H1 (cell line): Measurements from ENCODE around the gene ITPR1. TPM values are rescaled to one million over a fixed set of nuclear protein-coding genes. Genes with fewer than 3 reads are reported as not detected.

Source experiments
- CBX8 ChIP-seq: fragments of 300-800, 300-1000 bp; sonication (generic); IDR thresholded peaks from 2 replicates; pipeline ENCODE4 v1.7.1; 2016; ENCODE audit warnings: low read depth, low read length, borderline replicate concordance
- JUND ChIP-seq: IDR thresholded peaks from 2 replicates; pipeline ENCODE4 v1.6.1; 2011; ENCODE audit warnings: mild to moderate bottlenecking, improper control_type of control experiment, low read length
- PHF8 ChIP-seq: fragments of 200-600 bp; sonication (generic); conservative IDR thresholded peaks from 2 replicates; pipeline ENCODE4 v1.7.1; 2012; ENCODE audit warnings: low read depth, mild to moderate bottlenecking, inconsistent platforms, low read length, moderate library complexity
- POU5F1 ChIP-seq: IDR thresholded peaks from 2 replicates; pipeline ENCODE4 v1.6.1; 2011; ENCODE audit warnings: low read depth, mild to moderate bottlenecking, low read length, moderate library complexity
- RAD21 ChIP-seq, 2 experiments: IDR thresholded peaks in 1 of 2; conservative IDR thresholded peaks in 1 of 2; 2 replicates each; pipeline ENCODE4 v1.6.1; 2011; ENCODE audit warnings: low read depth in 2 of 2, low read length in 2 of 2, improper control_type of control experiment in 1 of 2, inconsistent platforms in 1 of 2, mild to moderate bottlenecking in 1 of 2, moderate library complexity in 1 of 2
- SP1 ChIP-seq: IDR thresholded peaks from 2 replicates; pipeline ENCODE4 v1.6.1; 2011; ENCODE audit warnings: low read depth, low read length
- SUZ12 ChIP-seq: fragments of 200-600 bp; sonication (generic); IDR thresholded peaks from 2 replicates; pipeline ENCODE4 v1.6.1; 2012; ENCODE audit warnings: mild to moderate bottlenecking, inconsistent platforms, low read length, moderate library complexity, mixed read lengths
- ZNF274 ChIP-seq: IDR thresholded peaks from 2 replicates; pipeline ENCODE4 v1.7.0; 2012; ENCODE audit warnings: low read length, borderline replicate concordance; ENCODE audit errors: extremely low read depth
- polyA plus RNA-seq, 7 experiments: library from polyadenylated mRNA; depleted of rRNA in 3 of 7; stranded (reverse) in 5 of 7; unstranded in 2 of 7; fragments of >200 nt in 5 of 7; fragments of 200-250 nt in 2 of 7; gene quantifications; 1 replicate in 5 of 7; 2 replicates in 1 of 7; 4 replicates in 1 of 7; pipeline versions ENCODE4 v1.2.1 to v1.2.3, GENCODE V29; 2011 to 2013; ENCODE audit warnings: missing spikeins in 2 of 7, mixed read lengths in 2 of 7
- total RNA-seq: library from RNA; stranded (reverse); fragmentation: NEBNext Ultra II Directional; extraction: Animal tissue kit (Norgen Biotek cat#: 25700); gene quantifications from 2 replicates; pipeline ENCODE4 v1.2.1, GENCODE V29; 2021
- TF ChIP-seq, protein P1 (sequence below): IDR thresholded peaks from 2 replicates; pipeline ENCODE4 v1.6.1; 2012; ENCODE audit warnings: inconsistent platforms

The ITPR1 gene
- total and polyA plus RNA-seq, 2 of the 8 experiments (the other 6 are each of a cell fraction or from before 2014, with no cell fraction given): 2.5 to 16.3 TPM

DNA sequence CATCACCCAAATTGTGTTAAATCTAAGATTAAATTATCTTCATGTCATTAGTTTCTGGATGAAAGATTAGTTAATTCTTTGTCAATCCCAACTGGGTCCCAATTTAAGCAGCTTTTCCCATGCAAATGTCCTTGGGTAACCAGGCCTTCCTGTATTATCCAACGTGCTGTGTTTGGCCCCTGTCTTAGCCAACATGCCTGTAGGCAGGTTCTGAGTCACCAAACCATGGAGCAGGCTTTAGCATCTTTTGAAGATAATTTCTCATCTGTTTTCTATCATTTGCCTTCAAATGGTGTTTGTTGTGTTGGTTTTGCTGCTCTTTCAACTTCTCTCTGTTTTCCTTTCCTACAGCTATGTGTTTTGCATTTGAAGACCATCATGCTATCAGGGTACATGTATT is 216.2 kb downstream of the ITPR1 start (continued):
- TF ChIP-seq SUZ12 (no peak), JUND (no peak), CBX8 (no peak), ZNF274 (no peak), PHF8 (no peak), POU5F1 (no peak), RAD21 (IDR thresholded peaks at IDR 0.05 in 1 of 2, conservative IDR thresholded peaks at IDR 0.05 in 1 of 2; ENCODE audit: low read depth in 2 of 2, low read length in 2 of 2) (no peak), SP1 (no peak)
- TF ChIP-seq, protein P1, sequence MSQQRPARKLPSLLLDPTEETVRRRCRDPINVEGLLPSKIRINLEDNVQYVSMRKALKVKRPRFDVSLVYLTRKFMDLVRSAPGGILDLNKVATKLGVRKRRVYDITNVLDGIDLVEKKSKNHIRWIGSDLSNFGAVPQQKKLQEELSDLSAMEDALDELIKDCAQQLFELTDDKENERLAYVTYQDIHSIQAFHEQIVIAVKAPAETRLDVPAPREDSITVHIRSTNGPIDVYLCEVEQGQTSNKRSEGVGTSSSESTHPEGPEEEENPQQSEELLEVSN: no peak
